AG08395 (cell line): ENCODE data around the gene RIPPLY3.

Experiments used
- DNase-seq: peaks from one replicate; pipeline ENCODE4 v3.0.0; 2012; ENCODE audit warnings: mixed read lengths, low spot score

The RIPPLY3 gene

GRCh38 chr21:37006486-37007291 lies at the start of gene RIPPLY3:
RIPPLY3 (plus strand) TSS chr21:37006702; CDS start chr21:37006773, 71 bp downstream.
- peak; percentile 11 for DNase-seq

GRCh38 chr21:36959020-36959835 lies 47.3 kb upstream of the RIPPLY3 start:
- DNase-seq, result no peak

GRCh38 chr21:36960676-36961284 lies 45.7 kb upstream of the RIPPLY3 start:
- DNase-seq, result no peak

GRCh38 chr21:36962098-36962780 lies 44.3 kb upstream of the RIPPLY3 start:
- DNase-seq, result no peak

- no peak for DNase-seq
Measured at GRCh38 chr21:36964398-36964797, 42.1 kb upstream of the RIPPLY3 start.

GRCh38 chr21:36964827-36965719 lies 41.4 kb upstream of the RIPPLY3 start:
- no peak for DNase-seq

- no peak for DNase-seq
Measured at GRCh38 chr21:36965720-36966065, 40.8 kb upstream of the RIPPLY3 start.

GRCh38 chr21:36966066-36966820 lies 40.3 kb upstream of the RIPPLY3 start, which contains the start of gene HLCS:
HLCS (minus strand) TSS chr21:36966669; CDS start chr21:36966638, 31 bp downstream.
- DNase-seq, result peak; percentile 88

GRCh38 chr21:36966821-36967768 lies 39.4 kb upstream of the RIPPLY3 start:
- DNase-seq, result peak; percentile 3

GRCh38 chr21:36968414-36968813 lies 38.1 kb upstream of the RIPPLY3 start:
- no peak for DNase-seq

- no peak for DNase-seq
Measured at GRCh38 chr21:36968976-36969375, 37.5 kb upstream of the RIPPLY3 start.

- DNase-seq, result no peak
Measured at GRCh38 chr21:36973986-36974850, 32.3 kb upstream of the RIPPLY3 start.

GRCh38 chr21:36974851-36975192 lies 31.7 kb upstream of the RIPPLY3 start:
- no peak for DNase-seq

GRCh38 chr21:36976228-36976861 lies 30.2 kb upstream of the RIPPLY3 start:
- no peak for DNase-seq

- peak; percentile 65 for DNase-seq
Measured at GRCh38 chr21:36976882-36977651, 29.4 kb upstream of the RIPPLY3 start.

- peak; percentile 6 for DNase-seq
Measured at GRCh38 chr21:36980280-36981048, 26.0 kb upstream of the RIPPLY3 start.
